K562 (cell line): ENCODE measurements around the gene SHBG. TPM values are rescaled to one million over a fixed set of nuclear protein-coding genes. Genes with fewer than 3 reads are reported as not detected.
A peak's percentile ranks its signal among the peaks of the same experiment; 100 is the strongest.

Experiments
- ARID1B ChIP-seq: fragments of 450-650 bp; IDR thresholded peaks from 2 replicates; pipeline ENCODE4 v1.6.1; 2016; ENCODE audit warnings: antibody characterized with exemption, mild to moderate bottlenecking, inconsistent platforms
- CBFA2T2 ChIP-seq: fragments of 450-650 bp; conservative IDR thresholded peaks from 2 replicates; pipeline ENCODE4 v1.6.1; 2017; ENCODE audit warnings: mild to moderate bottlenecking
- DPF2 ChIP-seq: fragments of 450-650 bp; IDR thresholded peaks from 2 replicates; pipeline ENCODE4 v1.6.1; 2016
- FOSL1 ChIP-seq: fragments of 200-800 bp; sonication (Bioruptor generic); conservative IDR thresholded peaks from 2 replicates; pipeline ENCODE4 v1.6.1; 2016; ENCODE audit warnings: missing genetic modification characterization, missing compliant biosample characterization
- JUND ChIP-seq, 2 experiments: IDR thresholded peaks; 2 replicates in 1 of 2; 3 replicates in 1 of 2; pipeline ENCODE4 v1.6.1; 2011; ENCODE audit warnings: borderline replicate concordance in 2 of 2, low read depth in 2 of 2, low read length in 2 of 2, improper control_type of control experiment in 1 of 2, missing biosample characterization in 1 of 2, missing genetic modification characterization in 1 of 2, missing genetic modification reagents in 1 of 2
- KAT8 ChIP-seq: fragments of 450-650 bp; IDR thresholded peaks from 2 replicates; pipeline ENCODE4 v1.6.1; 2016; ENCODE audit warnings: low read depth, mild to moderate bottlenecking
- NEUROD1 ChIP-seq: fragments of 150-350 bp; IDR thresholded peaks from 2 replicates; pipeline ENCODE4 v1.6.1; 2014; ENCODE audit warnings: borderline replicate concordance, low read length, low read depth; ENCODE audit not compliant: partially characterized antibody
- NFE2 ChIP-seq: IDR thresholded peaks from 2 replicates; pipeline ENCODE4 v1.6.1; 2014; ENCODE audit warnings: antibody characterized with exemption, low read depth
- TSHZ1 ChIP-seq: fragments of 250-450 bp; sonication (Bioruptor Pico); IDR thresholded peaks from 2 replicates; pipeline ENCODE4 v1.4.0; 2020; ENCODE audit warnings: mild to moderate bottlenecking, moderate library complexity
- ZBTB7A ChIP-seq: IDR thresholded peaks from 2 replicates; pipeline ENCODE4 v1.6.1; 2011; ENCODE audit warnings: low read depth, mild to moderate bottlenecking, low read length, moderate library complexity, borderline replicate concordance; ENCODE audit not compliant: control insufficient read depth
- ZNF431 ChIP-seq: sonication (generic); formaldehyde crosslinking; IDR thresholded peaks from 2 replicates; pipeline ENCODE4 v1.8.0; 2022; ENCODE audit warnings: mild to moderate bottlenecking, missing genetic modification reagents
- polyA plus RNA-seq, 8 experiments: library from polyadenylated mRNA; depleted of rRNA in 4 of 8; stranded (reverse) in 5 of 8; unstranded in 3 of 8; fragments of >200 nt; fragmentation: Nextera tagmentation in 2 of 8; fragmentation: Illumina TruSeq in 1 of 8; extraction: Ambion mirVana in 2 of 8; extraction: Trizol in 1 of 8; gene quantifications; 2 replicates each; pipeline versions ENCODE4 v1.2.1 to v1.2.3, GENCODE V29; 2011 to 2014; ENCODE audit warnings: inconsistent platforms in 1 of 8, missing spikeins in 1 of 8
- total RNA-seq, 7 experiments: library from RNA; depleted of rRNA in 6 of 7; stranded (reverse); fragments of >200 nt in 6 of 7; fragmentation: Illumina TruSeq in 2 of 7; extraction: Trizol in 2 of 7; gene quantifications; 2 replicates each; pipeline versions ENCODE4 v1.2.1 to v1.2.3, GENCODE V29; 2011 to 2021; ENCODE audit warnings: low replicate concordance in 1 of 7
- TF ChIP-seq, protein P1 (sequence below): fragments of 200-800 bp; sonication (Bioruptor generic); IDR thresholded peaks from 2 replicates; pipeline ENCODE4 v1.6.1; 2017; ENCODE audit warnings: missing genetic modification characterization, missing compliant biosample characterization
- TF ChIP-seq, protein P2 (sequence below): sonication (generic); formaldehyde crosslinking; IDR thresholded peaks from 2 replicates; pipeline ENCODE4 v1.8.0; 2022; ENCODE audit warnings: missing genetic modification reagents, mild to moderate bottlenecking, moderate library complexity, borderline replicate concordance
- TF ChIP-seq, protein P3 (sequence below), 2 experiments: fragments of 450-650 bp; conservative IDR thresholded peaks; 2 replicates each; pipeline ENCODE4 v1.6.1; 2017; ENCODE audit warnings: mild to moderate bottlenecking in 2 of 2, moderate library complexity in 2 of 2
- TF ChIP-seq, protein P4 (sequence below), 2 experiments: fragments of 450-650 bp in 1 of 2; sonication (generic) in 1 of 2; formaldehyde crosslinking in 1 of 2; IDR thresholded peaks in 1 of 2; conservative IDR thresholded peaks in 1 of 2; 2 replicates each; pipeline versions ENCODE4 v1.6.1 to v1.8.1; 2016 to 2023; ENCODE audit warnings: mild to moderate bottlenecking in 2 of 2, moderate library complexity in 2 of 2, inconsistent platforms in 1 of 2, missing genetic modification reagents in 1 of 2

The SHBG gene
- total and polyA plus RNA-seq, 9 of the 15 experiments (the other 6 are each of a cell fraction or from before 2014, with no cell fraction given), result not detected

- no peak for TF ChIP-seq KAT8
- peak; percentile 81 for TF ChIP-seq JUND (IDR thresholded peaks at IDR 0.05; ENCODE audit: borderline replicate concordance, low read depth, low read length)
- no peak; the same call in 2 of the 3 replicates for TF ChIP-seq JUND (tag; IDR thresholded peaks at IDR 0.05; ENCODE audit: borderline replicate concordance, low read depth, low read length)
- TF ChIP-seq, protein P1, sequence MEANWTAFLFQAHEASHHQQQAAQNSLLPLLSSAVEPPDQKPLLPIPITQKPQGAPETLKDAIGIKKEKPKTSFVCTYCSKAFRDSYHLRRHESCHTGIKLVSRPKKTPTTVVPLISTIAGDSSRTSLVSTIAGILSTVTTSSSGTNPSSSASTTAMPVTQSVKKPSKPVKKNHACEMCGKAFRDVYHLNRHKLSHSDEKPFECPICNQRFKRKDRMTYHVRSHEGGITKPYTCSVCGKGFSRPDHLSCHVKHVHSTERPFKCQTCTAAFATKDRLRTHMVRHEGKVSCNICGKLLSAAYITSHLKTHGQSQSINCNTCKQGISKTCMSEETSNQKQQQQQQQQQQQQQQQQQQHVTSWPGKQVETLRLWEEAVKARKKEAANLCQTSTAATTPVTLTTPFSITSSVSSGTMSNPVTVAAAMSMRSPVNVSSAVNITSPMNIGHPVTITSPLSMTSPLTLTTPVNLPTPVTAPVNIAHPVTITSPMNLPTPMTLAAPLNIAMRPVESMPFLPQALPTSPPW (CRISPR knock-in tag), result 0 out of 2 replicates have a peak, but pooled peaks have one; percentile 22
- TF ChIP-seq, protein P2, sequence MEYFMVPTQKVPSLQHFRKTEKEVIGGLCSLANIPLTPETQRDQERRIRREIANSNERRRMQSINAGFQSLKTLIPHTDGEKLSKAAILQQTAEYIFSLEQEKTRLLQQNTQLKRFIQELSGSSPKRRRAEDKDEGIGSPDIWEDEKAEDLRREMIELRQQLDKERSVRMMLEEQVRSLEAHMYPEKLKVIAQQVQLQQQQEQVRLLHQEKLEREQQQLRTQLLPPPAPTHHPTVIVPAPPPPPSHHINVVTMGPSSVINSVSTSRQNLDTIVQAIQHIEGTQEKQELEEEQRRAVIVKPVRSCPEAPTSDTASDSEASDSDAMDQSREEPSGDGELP (CRISPR knock-in tag), result peak; percentile 17; the same call in 1 of the 2 replicates
- no peak for TF ChIP-seq CBFA2T2
- TF ChIP-seq ZNF431 (CRISPR knock-in tag), result no peak
- TF ChIP-seq TSHZ1, result no peak
- TF ChIP-seq, protein P3, sequence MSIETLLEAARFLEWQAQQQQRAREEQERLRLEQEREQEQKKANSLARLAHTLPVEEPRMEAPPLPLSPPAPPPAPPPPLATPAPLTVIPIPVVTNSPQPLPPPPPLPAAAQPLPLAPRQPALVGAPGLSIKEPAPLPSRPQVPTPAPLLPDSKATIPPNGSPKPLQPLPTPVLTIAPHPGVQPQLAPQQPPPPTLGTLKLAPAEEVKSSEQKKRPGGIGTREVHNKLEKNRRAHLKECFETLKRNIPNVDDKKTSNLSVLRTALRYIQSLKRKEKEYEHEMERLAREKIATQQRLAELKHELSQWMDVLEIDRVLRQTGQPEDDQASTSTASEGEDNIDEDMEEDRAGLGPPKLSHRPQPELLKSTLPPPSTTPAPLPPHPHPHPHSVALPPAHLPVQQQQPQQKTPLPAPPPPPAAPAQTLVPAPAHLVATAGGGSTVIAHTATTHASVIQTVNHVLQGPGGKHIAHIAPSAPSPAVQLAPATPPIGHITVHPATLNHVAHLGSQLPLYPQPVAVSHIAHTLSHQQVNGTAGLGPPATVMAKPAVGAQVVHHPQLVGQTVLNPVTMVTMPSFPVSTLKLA (conservative IDR thresholded peaks at IDR 0.05), result peak; percentile 17 to 30; a peak in 1 of 4 replicates
- peak; percentile 61 for TF ChIP-seq FOSL1 (tag)
- TF ChIP-seq, protein P4, sequence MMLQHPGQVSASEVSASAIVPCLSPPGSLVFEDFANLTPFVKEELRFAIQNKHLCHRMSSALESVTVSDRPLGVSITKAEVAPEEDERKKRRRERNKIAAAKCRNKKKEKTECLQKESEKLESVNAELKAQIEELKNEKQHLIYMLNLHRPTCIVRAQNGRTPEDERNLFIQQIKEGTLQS (IDR thresholded peaks at IDR 0.05), result peak; percentile 65
- TF ChIP-seq, protein P4 (CRISPR knock-in tag; conservative IDR thresholded peaks at IDR 0.05), result no peak
- TF ChIP-seq ZBTB7A, result peak; percentile 69; the same call in 1 of the 2 replicates
- peak; percentile 59; the same call in 1 of the 2 replicates for TF ChIP-seq DPF2
- TF ChIP-seq ARID1B, result 0 out of 2 replicates have a peak, but pooled peaks have one; percentile 30
- peak; percentile 63 for TF ChIP-seq NFE2
- TF ChIP-seq NEUROD1, result peak; percentile 20
Observed at GRCh38 chr17:7587420-7588151, 42.3 kb upstream of the SHBG start (continued).
